Transverse colon (tissue), 4 donors: ENCODE measurements around the gene NMRK1. TPM values are rescaled to one million over a fixed set of nuclear protein-coding genes. Genes with fewer than 3 reads are reported as not detected.

Experiments used
- DNase-seq: peaks from one replicate; pipeline ENCODE4 v3.0.0-alpha.2; 2019
- H3K27ac ChIP-seq, 4 donors: fragments of 200-600 bp; sonication (generic); 2 replicates each; pipeline ENCODE4 v1.5.1; 2016 to 2018; ENCODE audit warnings: inconsistent platforms in 4 of 4
- H3K27me3 ChIP-seq: fragments of 200-600 bp; sonication (generic); 2 replicates; pipeline ENCODE4 v1.5.1; 2017; ENCODE audit warnings: inconsistent platforms
- H3K36me3 ChIP-seq, 4 donors: fragments of 200-600 bp; sonication (generic); 2 replicates each; pipeline ENCODE4 v1.5.1; 2017 to 2019; ENCODE audit warnings: inconsistent platforms in 4 of 4
- H3K4me1 ChIP-seq, 4 donors: fragments of 200-600 bp; sonication (generic); 2 replicates each; pipeline ENCODE4 v1.5.1; 2017 to 2020; ENCODE audit warnings: inconsistent platforms in 4 of 4
- H3K4me3 ChIP-seq, 4 donors: fragments of 200-600 bp; sonication (generic); 1 replicate in 1 of 4; 2 replicates in 3 of 4; pipeline versions ENCODE4 v1.5.1 to v1.6.1; 2017 to 2019; ENCODE audit warnings: inconsistent platforms in 4 of 4
- H3K9me3 ChIP-seq, 2 donors: fragments of 200-600 bp; sonication (generic); 2 replicates each; pipeline ENCODE4 v1.5.1; 2017 to 2019; ENCODE audit warnings: inconsistent platforms in 2 of 2
- CTCF ChIP-seq, 5 experiments: fragments of 200-600 bp in 3 of 5; fragments of 450-650 bp in 2 of 5; sonication (generic) in 3 of 5; IDR thresholded peaks; 1 replicate in 2 of 5; 2 replicates in 3 of 5; pipeline ENCODE4 v1.5.1; 2016 to 2017; ENCODE audit warnings: antibody characterized with exemption in 5 of 5, inconsistent platforms in 3 of 5, mild to moderate bottlenecking in 2 of 5, moderate library complexity in 1 of 5
- EP300 ChIP-seq: sonication (generic); formaldehyde crosslinking; IDR thresholded peaks from one replicate; pipeline ENCODE4 v1.6.1; 2017; ENCODE audit warnings: antibody characterized with exemption, low read depth
- POLR2A ChIP-seq: fragments of 450-650 bp; IDR thresholded peaks from one replicate; pipeline ENCODE4 v1.6.1; 2016; ENCODE audit warnings: antibody characterized with exemption, mild to moderate bottlenecking, moderate library complexity
- POLR2AphosphoS5 ChIP-seq, 3 donors: sonication (generic); formaldehyde crosslinking; IDR thresholded peaks; one replicate each; pipeline ENCODE4 v1.6.1; 2016; ENCODE audit warnings: antibody characterized with exemption in 3 of 3
- WGBS, 2 donors: methylation state at CpG; one replicate each; pipeline ENCODE4 v1.1.5; 2018; ENCODE audit warnings: low coverage in 1 of 2; 5-methylcytosine and 5-hydroxymethylcytosine counted together
- in situ Hi-C, 4 donors: fragments of 200-750 bp; cut with MboI; loops; one replicate each; pipeline versions ENCODE4 v1.15.0 to v1.15.1; 2017; ENCODE audit warnings: low sequenced_read_pairs in 3 of 4, low pct_ligation_motif_present in 1 of 4, low pct_unique_long_range_greater_than_20kb in 1 of 4
- intact Hi-C: fragments of 100-400 bp; cut with DNase I; formaldehyde crosslinking; loops from one replicate; pipeline ENCODE4 v1.15.1; 2023; ENCODE audit warnings: low total_unique reads
- total RNA-seq, 4 donors: library from RNA; depleted of rRNA; stranded (reverse); fragments of >200 nt; gene quantifications; one replicate each; pipeline ENCODE4 v1.1.0, GENCODE V29; 2016

The NMRK1 gene
- total RNA-seq, 4 donors from 2014 or later = 3.4 to 36.7 (median 21.6) TPM

GRCh38 chr9:75131700-75132099, 43.7 kb upstream of the NMRK1 start:
- Histone ChIP-seq H3K27me3 (no peaks in the 10 kb centered on the region), H3K9me3 (no peaks in the 10 kb centered on the region), H3K4me3 (no peak overlapping the region), H3K36me3 (peaks cover 0 to 34% (median 14%) of the 10 kb centered on the region in 4 donors), H3K4me1 (no peaks in the 10 kb centered on the region), H3K27ac (no peak overlapping the region)
- DNase-seq = no peak
- intact Hi-C loops (no loop called here), in situ Hi-C loops (no loop called here)
- TF ChIP-seq EP300 = no peak
- no peak for TF ChIP-seq POLR2A
- TF ChIP-seq CTCF (IDR thresholded peaks at IDR 0.05) = no peak
- TF ChIP-seq POLR2AphosphoS5 (IDR thresholded peaks at IDR 0.05) = no peak
- 95% methylated on average over 2 to 3 of the region's 3 CpGs for WGBS, 2 donors

GRCh38 chr9:75130621-75131230, 42.8 kb upstream of the NMRK1 start:
- intact Hi-C loops (no loop called here), in situ Hi-C loops (no loop called here)
- H3K36me3 ChIP-seq = peaks cover 0 to 32% (median 11%) of the 10 kb centered on the region in 4 donors
- no peaks in the 10 kb centered on the region for H3K4me1 ChIP-seq
- 60 to 67% methylated on average over 5 of the region's 5 CpGs for WGBS, 2 donors
- DNase-seq = no peak
- TF ChIP-seq EP300 = no peak
- TF ChIP-seq POLR2AphosphoS5 (IDR thresholded peaks at IDR 0.05) = no peak
- no peak for TF ChIP-seq CTCF (IDR thresholded peaks at IDR 0.05)
- no peak for TF ChIP-seq POLR2A
- H3K27me3 ChIP-seq = no peaks in the 10 kb centered on the region
- H3K9me3 ChIP-seq = no peaks in the 10 kb centered on the region
- no peak overlapping the region for H3K27ac ChIP-seq
- H3K4me3 ChIP-seq = no peak overlapping the region

GRCh38 chr9:75130172-75130571, 42.2 kb upstream of the NMRK1 start:
- H3K4me3 ChIP-seq = no peak overlapping the region
- peaks cover 0 to 32% (median 10%) of the 10 kb centered on the region in 4 donors for H3K36me3 ChIP-seq
- H3K9me3 ChIP-seq = no peaks in the 10 kb centered on the region
- H3K27ac ChIP-seq = no peak overlapping the region
- 87 to 88% methylated on average over 5 of the region's 5 CpGs for WGBS, 2 donors
- DNase-seq = no peak
- H3K27me3 ChIP-seq = no peaks in the 10 kb centered on the region
- TF ChIP-seq POLR2A = no peak
- in situ Hi-C loops (no loop called here), intact Hi-C loops (no loop called here)
- no peaks in the 10 kb centered on the region for H3K4me1 ChIP-seq

- in situ Hi-C loops = no loop called here
- 84 to 86% methylated on average over 2 of the region's 2 CpGs for WGBS, 2 donors
- Histone ChIP-seq H3K27me3 (no peaks in the 10 kb centered on the region), H3K36me3 (peaks cover 0 to 19% (median 7%) of the 10 kb centered on the region in 4 donors), H3K4me3 (no peak overlapping the region), H3K27ac (no peak overlapping the region), H3K4me1 (no peaks in the 10 kb centered on the region), H3K9me3 (no peaks in the 10 kb centered on the region)
- intact Hi-C loops = no loop called here
- DNase-seq = no peak
- TF ChIP-seq EP300 (no peak), POLR2AphosphoS5 (IDR thresholded peaks at IDR 0.05) (no peak), POLR2A (no peak), CTCF (IDR thresholded peaks at IDR 0.05) (no peak)
Measured at GRCh38 chr9:75128535-75128934, 40.6 kb upstream of the NMRK1 start.

GRCh38 chr9:75123696-75124095, 35.7 kb upstream of the NMRK1 start:
- Histone ChIP-seq H3K27ac (no peak overlapping the region), H3K4me1 (no peaks in the 10 kb centered on the region), H3K27me3 (no peaks in the 10 kb centered on the region), H3K36me3 (peaks cover 0 to 2% (median 0%) of the 10 kb centered on the region in 4 donors), H3K4me3 (no peak overlapping the region), H3K9me3 (no peaks in the 10 kb centered on the region)
- no peak for TF ChIP-seq POLR2AphosphoS5 (IDR thresholded peaks at IDR 0.05)
- TF ChIP-seq POLR2A = no peak
- WGBS, 2 donors = 92 to 93% methylated on average over 10 of the region's 10 CpGs
- intact Hi-C loops (no loop called here), in situ Hi-C loops (no loop called here)
- no peak for DNase-seq
